GM23338 (cell line): ENCODE measurements around the gene ECHDC3. TPM values are rescaled to one million over a fixed set of nuclear protein-coding genes. Genes with fewer than 3 reads are reported as not detected.

ENCODE experiments used
- ATAC-seq: fragments of 200-7000 bp; cut with Tn5 transposase; 3 replicates; pipeline ENCODE4 v1.9.1; 2020
- DNase-seq: peaks from one replicate; pipeline ENCODE4 v3.0.0-alpha.2; 2015; ENCODE audit warnings: low spot score
- H2AFZ ChIP-seq: fragments of 200-600 bp; sonication (generic); 2 replicates; pipeline ENCODE4 v1.8.0; 2016; ENCODE audit warnings: antibody characterized with exemption, mild to moderate bottlenecking, moderate library complexity
- H3F3A ChIP-seq: fragments of 200-600 bp; sonication (generic); replicated peaks from 2 replicates; pipeline ENCODE4 v1.8.0; 2017; ENCODE audit warnings: antibody characterized with exemption, mixed run types, low read depth
- H3K27ac ChIP-seq: fragments of 200-600 bp; sonication (generic); 2 replicates; pipeline ENCODE4 v1.6.1; 2016; ENCODE audit warnings: low read depth
- H3K27me3 ChIP-seq: fragments of 200-600 bp; sonication (generic); 2 replicates; pipeline ENCODE4 v1.8.0; 2016; ENCODE audit warnings: mild to moderate bottlenecking, mixed run types, moderate library complexity; ENCODE audit not compliant: insufficient read depth
- H3K36me3 ChIP-seq: fragments of 200-600 bp; sonication (generic); 2 replicates; pipeline ENCODE4 v1.8.0; 2016; ENCODE audit warnings: mild to moderate bottlenecking; ENCODE audit not compliant: insufficient read depth
- H3K4me1 ChIP-seq: fragments of 200-600 bp; sonication (generic); 2 replicates; pipeline ENCODE4 v1.8.0; 2016; ENCODE audit warnings: mild to moderate bottlenecking, moderate library complexity; ENCODE audit not compliant: insufficient read depth
- H3K4me2 ChIP-seq: fragments of 200-600 bp; sonication (generic); 2 replicates; pipeline ENCODE4 v1.7.1; 2017; ENCODE audit warnings: mixed run types
- H3K4me3 ChIP-seq: fragments of 200-600 bp; sonication (generic); 2 replicates; pipeline ENCODE4 v1.6.1; 2016; ENCODE audit warnings: mixed run types
- H3K79me2 ChIP-seq: fragments of 200-600 bp; sonication (generic); replicated peaks from 2 replicates; pipeline ENCODE4 v1.8.0; 2017; ENCODE audit warnings: mild to moderate bottlenecking; ENCODE audit not compliant: insufficient read depth
- H3K9me2 ChIP-seq: fragments of 200-600 bp; sonication (generic); 2 replicates; pipeline ENCODE4 v1.8.0; 2017; ENCODE audit not compliant: insufficient read depth
- H4K20me1 ChIP-seq: fragments of 200-600 bp; sonication (generic); replicated peaks from 2 replicates; pipeline ENCODE4 v1.8.0; 2017; ENCODE audit warnings: mild to moderate bottlenecking; ENCODE audit not compliant: insufficient read depth
- H3K27ac Mint-ChIP-seq: 2 replicates; pipeline ENCODE4 v1.8.0; 2020; ENCODE audit warnings: inconsistent platforms, mild to moderate bottlenecking, moderate library complexity, mixed read lengths
- H3K27me3 Mint-ChIP-seq: 3 replicates; pipeline ENCODE4 v1.8.0; 2022; ENCODE audit warnings: low read depth, mild to moderate bottlenecking, moderate library complexity, mixed read lengths, inconsistent platforms; ENCODE audit not compliant: insufficient read depth, poor library complexity
- H3K36me3 Mint-ChIP-seq: 3 replicates; pipeline ENCODE4 v1.8.0; 2021; ENCODE audit warnings: low read depth, mild to moderate bottlenecking, inconsistent platforms, moderate library complexity, mixed read lengths
- H3K4me1 Mint-ChIP-seq: 3 replicates; pipeline ENCODE4 v1.8.0; 2020; ENCODE audit warnings: mild to moderate bottlenecking, inconsistent platforms, mixed read lengths
- H3K4me3 Mint-ChIP-seq: 3 replicates; pipeline ENCODE4 v1.8.0; 2021; ENCODE audit warnings: moderate library complexity, mild to moderate bottlenecking, inconsistent platforms, mixed read lengths
- H3K9me3 Mint-ChIP-seq: 3 replicates; pipeline ENCODE4 v1.8.0; 2020; ENCODE audit warnings: moderate library complexity, mild to moderate bottlenecking, inconsistent platforms, mixed read lengths
- CREB1 ChIP-seq: fragments of 250-450 bp; sonication (Bioruptor Pico); IDR thresholded peaks from 2 replicates; pipeline ENCODE4 v1.5.0; 2020; ENCODE audit warnings: low read depth, mild to moderate bottlenecking, moderate library complexity
- EZH2 ChIP-seq: fragments of 200-600 bp; sonication (generic); IDR thresholded peaks from one replicate; pipeline ENCODE4 v1.8.0; 2017; ENCODE audit warnings: antibody characterized with exemption, mild to moderate bottlenecking, low read depth; ENCODE audit not compliant: unreplicated experiment
- EZH2phosphoT487 ChIP-seq: fragments of 200-600 bp; sonication (generic); IDR thresholded peaks from one replicate; pipeline ENCODE4 v1.8.1; 2018; ENCODE audit warnings: antibody characterized with exemption; ENCODE audit not compliant: unreplicated experiment
- JUNB ChIP-seq: IDR thresholded peaks from one replicate; pipeline ENCODE4 v1.6.1; 2016; ENCODE audit warnings: antibody characterized with exemption; ENCODE audit not compliant: unreplicated experiment
- POLR2AphosphoS5 ChIP-seq: IDR thresholded peaks from 2 replicates; pipeline ENCODE4 v1.6.1; 2016; ENCODE audit warnings: antibody characterized with exemption, low read depth
- ZNF114 ChIP-seq: fragments of 250-450 bp; sonication (Bioruptor Pico); IDR thresholded peaks from 2 replicates; pipeline ENCODE4 v1.5.0; 2020; ENCODE audit warnings: mild to moderate bottlenecking, moderate library complexity
- polyA plus RNA-seq: library from polyadenylated mRNA; unstranded; fragments of >200 nt; fragmentation: Nextera tagmentation; extraction: Ambion mirVana; gene quantifications from 2 replicates; pipeline ENCODE4 v1.2.1, GENCODE V29; 2016
- total RNA-seq: library from RNA; depleted of rRNA; stranded (reverse); fragments of >200 nt; shearing (Covaris generic); gene quantifications from 2 replicates; pipeline ENCODE4 v1.2.3, GENCODE V29; 2014
- TF ChIP-seq, protein P1 (sequence below): IDR thresholded peaks from one replicate; pipeline ENCODE4 v1.6.1; 2018; ENCODE audit warnings: antibody characterized with exemption; ENCODE audit not compliant: unreplicated experiment
- TF ChIP-seq, protein P2 (sequence below): IDR thresholded peaks from 2 replicates; pipeline ENCODE4 v1.6.1; 2016; ENCODE audit warnings: antibody characterized with exemption
- TF ChIP-seq, protein P3 (sequence below): fragments of 250-450 bp; sonication (Bioruptor Pico); IDR thresholded peaks from 2 replicates; pipeline ENCODE4 v1.5.0; 2020; ENCODE audit warnings: mild to moderate bottlenecking, moderate library complexity
- TF ChIP-seq, protein P4 (sequence below), 2 experiments: fragments of 200-600 bp in 1 of 2; sonication (generic) in 1 of 2; conservative IDR thresholded peaks; 2 replicates each; pipeline versions ENCODE4 v1.5.1 to v1.6.1; 2016 to 2017; ENCODE audit warnings: antibody characterized with exemption in 2 of 2, low read depth in 2 of 2, mild to moderate bottlenecking in 2 of 2, moderate library complexity in 1 of 2

Gene ECHDC3
- total and polyA plus RNA-seq, 2 experiments from 2014 or later: 16.3 to 50.1 TPM

DNA sequence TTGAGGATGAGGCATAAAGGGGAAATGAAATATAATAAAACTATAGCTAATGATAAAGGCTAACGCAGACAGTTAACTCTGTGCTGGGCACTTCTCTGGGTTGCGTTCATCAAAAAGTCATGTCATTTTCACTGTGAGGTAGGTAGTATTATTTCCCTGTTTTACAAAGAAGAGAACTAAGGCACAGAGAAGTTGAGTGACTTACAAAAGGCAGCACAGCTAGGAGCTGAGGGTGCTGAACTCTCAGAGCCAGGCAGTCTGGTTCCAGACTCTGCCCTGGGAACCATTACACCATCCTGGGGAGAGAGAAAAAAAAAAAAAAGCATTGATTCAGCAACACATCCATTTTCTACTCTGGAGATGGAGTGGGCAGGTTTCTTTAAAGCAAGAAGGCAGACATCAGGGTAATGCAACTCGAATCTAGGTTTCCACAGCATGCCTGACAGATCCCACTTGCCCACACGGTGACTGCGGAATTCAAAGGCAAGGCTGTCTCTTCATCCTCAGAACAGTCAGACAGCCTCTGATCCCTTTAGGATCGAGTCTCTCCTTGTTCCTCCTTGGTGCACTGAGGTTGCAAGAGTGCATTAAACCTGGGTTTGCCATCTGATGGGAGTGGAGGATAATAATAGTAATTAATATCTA is 40.6 kb upstream of the ECHDC3 start:
- no peak for ATAC-seq
- no peaks in the 10 kb centered on the region for H3K36me3 ChIP-seq
- no peaks in the 10 kb centered on the region for H3F3A ChIP-seq
- no peak for TF ChIP-seq ZNF114 (CRISPR knock-in tag)
- no peak for TF ChIP-seq EZH2phosphoT487
- TF ChIP-seq POLR2AphosphoS5: no peak
- TF ChIP-seq, protein P1, sequence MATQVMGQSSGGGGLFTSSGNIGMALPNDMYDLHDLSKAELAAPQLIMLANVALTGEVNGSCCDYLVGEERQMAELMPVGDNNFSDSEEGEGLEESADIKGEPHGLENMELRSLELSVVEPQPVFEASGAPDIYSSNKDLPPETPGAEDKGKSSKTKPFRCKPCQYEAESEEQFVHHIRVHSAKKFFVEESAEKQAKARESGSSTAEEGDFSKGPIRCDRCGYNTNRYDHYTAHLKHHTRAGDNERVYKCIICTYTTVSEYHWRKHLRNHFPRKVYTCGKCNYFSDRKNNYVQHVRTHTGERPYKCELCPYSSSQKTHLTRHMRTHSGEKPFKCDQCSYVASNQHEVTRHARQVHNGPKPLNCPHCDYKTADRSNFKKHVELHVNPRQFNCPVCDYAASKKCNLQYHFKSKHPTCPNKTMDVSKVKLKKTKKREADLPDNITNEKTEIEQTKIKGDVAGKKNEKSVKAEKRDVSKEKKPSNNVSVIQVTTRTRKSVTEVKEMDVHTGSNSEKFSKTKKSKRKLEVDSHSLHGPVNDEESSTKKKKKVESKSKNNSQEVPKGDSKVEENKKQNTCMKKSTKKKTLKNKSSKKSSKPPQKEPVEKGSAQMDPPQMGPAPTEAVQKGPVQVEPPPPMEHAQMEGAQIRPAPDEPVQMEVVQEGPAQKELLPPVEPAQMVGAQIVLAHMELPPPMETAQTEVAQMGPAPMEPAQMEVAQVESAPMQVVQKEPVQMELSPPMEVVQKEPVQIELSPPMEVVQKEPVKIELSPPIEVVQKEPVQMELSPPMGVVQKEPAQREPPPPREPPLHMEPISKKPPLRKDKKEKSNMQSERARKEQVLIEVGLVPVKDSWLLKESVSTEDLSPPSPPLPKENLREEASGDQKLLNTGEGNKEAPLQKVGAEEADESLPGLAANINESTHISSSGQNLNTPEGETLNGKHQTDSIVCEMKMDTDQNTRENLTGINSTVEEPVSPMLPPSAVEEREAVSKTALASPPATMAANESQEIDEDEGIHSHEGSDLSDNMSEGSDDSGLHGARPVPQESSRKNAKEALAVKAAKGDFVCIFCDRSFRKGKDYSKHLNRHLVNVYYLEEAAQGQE: no peak
- TF ChIP-seq EZH2: no peak
- TF ChIP-seq CREB1 (CRISPR knock-in tag): no peak
- TF ChIP-seq, protein P2, sequence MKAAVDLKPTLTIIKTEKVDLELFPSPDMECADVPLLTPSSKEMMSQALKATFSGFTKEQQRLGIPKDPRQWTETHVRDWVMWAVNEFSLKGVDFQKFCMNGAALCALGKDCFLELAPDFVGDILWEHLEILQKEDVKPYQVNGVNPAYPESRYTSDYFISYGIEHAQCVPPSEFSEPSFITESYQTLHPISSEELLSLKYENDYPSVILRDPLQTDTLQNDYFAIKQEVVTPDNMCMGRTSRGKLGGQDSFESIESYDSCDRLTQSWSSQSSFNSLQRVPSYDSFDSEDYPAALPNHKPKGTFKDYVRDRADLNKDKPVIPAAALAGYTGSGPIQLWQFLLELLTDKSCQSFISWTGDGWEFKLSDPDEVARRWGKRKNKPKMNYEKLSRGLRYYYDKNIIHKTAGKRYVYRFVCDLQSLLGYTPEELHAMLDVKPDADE: no peak
- no peak for TF ChIP-seq JUNB
- TF ChIP-seq, protein P3, sequence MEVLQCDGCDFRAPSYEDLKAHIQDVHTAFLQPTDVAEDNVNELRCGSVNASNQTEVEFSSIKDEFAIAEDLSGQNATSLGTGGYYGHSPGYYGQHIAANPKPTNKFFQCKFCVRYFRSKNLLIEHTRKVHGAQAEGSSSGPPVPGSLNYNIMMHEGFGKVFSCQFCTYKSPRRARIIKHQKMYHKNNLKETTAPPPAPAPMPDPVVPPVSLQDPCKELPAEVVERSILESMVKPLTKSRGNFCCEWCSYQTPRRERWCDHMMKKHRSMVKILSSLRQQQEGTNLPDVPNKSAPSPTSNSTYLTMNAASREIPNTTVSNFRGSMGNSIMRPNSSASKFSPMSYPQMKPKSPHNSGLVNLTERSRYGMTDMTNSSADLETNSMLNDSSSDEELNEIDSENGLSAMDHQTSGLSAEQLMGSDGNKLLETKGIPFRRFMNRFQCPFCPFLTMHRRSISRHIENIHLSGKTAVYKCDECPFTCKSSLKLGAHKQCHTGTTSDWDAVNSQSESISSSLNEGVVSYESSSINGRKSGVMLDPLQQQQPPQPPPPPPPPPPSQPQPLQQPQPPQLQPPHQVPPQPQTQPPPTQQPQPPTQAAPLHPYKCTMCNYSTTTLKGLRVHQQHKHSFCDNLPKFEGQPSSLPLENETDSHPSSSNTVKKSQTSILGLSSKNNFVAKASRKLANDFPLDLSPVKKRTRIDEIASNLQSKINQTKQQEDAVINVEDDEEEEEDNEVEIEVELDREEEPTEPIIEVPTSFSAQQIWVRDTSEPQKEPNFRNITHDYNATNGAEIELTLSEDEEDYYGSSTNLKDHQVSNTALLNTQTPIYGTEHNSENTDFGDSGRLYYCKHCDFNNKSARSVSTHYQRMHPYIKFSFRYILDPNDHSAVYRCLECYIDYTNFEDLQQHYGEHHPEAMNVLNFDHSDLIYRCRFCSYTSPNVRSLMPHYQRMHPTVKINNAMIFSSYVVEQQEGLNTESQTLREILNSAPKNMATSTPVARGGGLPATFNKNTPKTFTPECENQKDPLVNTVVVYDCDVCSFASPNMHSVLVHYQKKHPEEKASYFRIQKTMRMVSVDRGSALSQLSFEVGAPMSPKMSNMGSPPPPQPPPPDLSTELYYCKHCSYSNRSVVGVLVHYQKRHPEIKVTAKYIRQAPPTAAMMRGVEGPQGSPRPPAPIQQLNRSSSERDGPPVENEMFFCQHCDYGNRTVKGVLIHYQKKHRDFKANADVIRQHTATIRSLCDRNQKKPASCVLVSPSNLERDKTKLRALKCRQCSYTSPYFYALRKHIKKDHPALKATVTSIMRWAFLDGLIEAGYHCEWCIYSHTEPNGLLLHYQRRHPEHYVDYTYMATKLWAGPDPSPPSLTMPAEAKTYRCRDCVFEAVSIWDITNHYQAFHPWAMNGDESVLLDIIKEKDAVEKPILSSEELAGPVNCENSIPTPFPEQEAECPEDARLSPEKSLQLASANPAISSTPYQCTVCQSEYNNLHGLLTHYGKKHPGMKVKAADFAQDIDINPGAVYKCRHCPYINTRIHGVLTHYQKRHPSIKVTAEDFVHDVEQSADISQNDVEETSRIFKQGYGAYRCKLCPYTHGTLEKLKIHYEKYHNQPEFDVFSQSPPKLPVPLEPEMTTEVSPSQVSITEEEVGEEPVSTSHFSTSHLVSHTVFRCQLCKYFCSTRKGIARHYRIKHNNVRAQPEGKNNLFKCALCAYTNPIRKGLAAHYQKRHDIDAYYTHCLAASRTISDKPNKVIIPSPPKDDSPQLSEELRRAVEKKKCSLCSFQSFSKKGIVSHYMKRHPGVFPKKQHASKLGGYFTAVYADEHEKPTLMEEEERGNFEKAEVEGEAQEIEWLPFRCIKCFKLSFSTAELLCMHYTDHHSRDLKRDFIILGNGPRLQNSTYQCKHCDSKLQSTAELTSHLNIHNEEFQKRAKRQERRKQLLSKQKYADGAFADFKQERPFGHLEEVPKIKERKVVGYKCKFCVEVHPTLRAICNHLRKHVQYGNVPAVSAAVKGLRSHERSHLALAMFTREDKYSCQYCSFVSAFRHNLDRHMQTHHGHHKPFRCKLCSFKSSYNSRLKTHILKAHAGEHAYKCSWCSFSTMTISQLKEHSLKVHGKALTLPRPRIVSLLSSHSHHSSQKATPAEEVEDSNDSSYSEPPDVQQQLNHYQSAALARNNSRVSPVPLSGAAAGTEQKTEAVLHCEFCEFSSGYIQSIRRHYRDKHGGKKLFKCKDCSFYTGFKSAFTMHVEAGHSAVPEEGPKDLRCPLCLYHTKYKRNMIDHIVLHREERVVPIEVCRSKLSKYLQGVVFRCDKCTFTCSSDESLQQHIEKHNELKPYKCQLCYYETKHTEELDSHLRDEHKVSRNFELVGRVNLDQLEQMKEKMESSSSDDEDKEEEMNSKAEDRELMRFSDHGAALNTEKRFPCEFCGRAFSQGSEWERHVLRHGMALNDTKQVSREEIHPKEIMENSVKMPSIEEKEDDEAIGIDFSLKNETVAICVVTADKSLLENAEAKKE: no peak
- TF ChIP-seq, protein P4, sequence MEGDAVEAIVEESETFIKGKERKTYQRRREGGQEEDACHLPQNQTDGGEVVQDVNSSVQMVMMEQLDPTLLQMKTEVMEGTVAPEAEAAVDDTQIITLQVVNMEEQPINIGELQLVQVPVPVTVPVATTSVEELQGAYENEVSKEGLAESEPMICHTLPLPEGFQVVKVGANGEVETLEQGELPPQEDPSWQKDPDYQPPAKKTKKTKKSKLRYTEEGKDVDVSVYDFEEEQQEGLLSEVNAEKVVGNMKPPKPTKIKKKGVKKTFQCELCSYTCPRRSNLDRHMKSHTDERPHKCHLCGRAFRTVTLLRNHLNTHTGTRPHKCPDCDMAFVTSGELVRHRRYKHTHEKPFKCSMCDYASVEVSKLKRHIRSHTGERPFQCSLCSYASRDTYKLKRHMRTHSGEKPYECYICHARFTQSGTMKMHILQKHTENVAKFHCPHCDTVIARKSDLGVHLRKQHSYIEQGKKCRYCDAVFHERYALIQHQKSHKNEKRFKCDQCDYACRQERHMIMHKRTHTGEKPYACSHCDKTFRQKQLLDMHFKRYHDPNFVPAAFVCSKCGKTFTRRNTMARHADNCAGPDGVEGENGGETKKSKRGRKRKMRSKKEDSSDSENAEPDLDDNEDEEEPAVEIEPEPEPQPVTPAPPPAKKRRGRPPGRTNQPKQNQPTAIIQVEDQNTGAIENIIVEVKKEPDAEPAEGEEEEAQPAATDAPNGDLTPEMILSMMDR (conservative IDR thresholded peaks at IDR 0.05; ENCODE audit: low read depth in 2 of 2): no peak
- H3K9me2 ChIP-seq: no peaks in the 10 kb centered on the region; the same call in 1 of the 2 replicates
- H4K20me1 ChIP-seq: no peaks in the 10 kb centered on the region
- no peak for DNase-seq
- H3K4me3 ChIP-seq: no peak overlapping the region
- H3K4me1 ChIP-seq: no peaks in the 10 kb centered on the region
- no peaks in the 10 kb centered on the region for H3K79me2 ChIP-seq
- H3K27me3 ChIP-seq: no peaks in the 10 kb centered on the region
- peaks cover 3% of the 10 kb centered on the region for H3K27me3 Mint-ChIP-seq
- no peaks in the 10 kb centered on the region for H3K4me1 Mint-ChIP-seq
- no peak overlapping the region for H3K27ac ChIP-seq
- H3K9me3 Mint-ChIP-seq: no peaks in the 10 kb centered on the region; the same call in 2 of the 3 replicates
- H3K4me3 Mint-ChIP-seq: no peak overlapping the region
- no peak overlapping the region for H2AFZ ChIP-seq
- H3K27ac Mint-ChIP-seq: no peak overlapping the region
- H3K4me2 ChIP-seq: no peak overlapping the region
- H3K36me3 Mint-ChIP-seq: no peaks in the 10 kb centered on the region
